GM12878 (cell line): ENCODE measurements around the gene SCGN. TPM values are rescaled to one million over a fixed set of nuclear protein-coding genes. Genes with fewer than 3 reads are reported as not detected.

Experiments used
- ATAC-seq: fragments of 200-7000 bp; cut with Tn5 transposase; 3 replicates; pipeline ENCODE4 v1.9.1; 2020; ENCODE audit warnings: mild to moderate bottlenecking, moderate library complexity
- BruUV-seq: library from RNA; stranded (reverse); fragments of 400-500 nt; replicated peaks from 2 replicates; lab custom pipeline; 2021; lab: Mats Ljungman, UMichigan
- CTCF ChIA-PET: fragments of 300-600 bp; sonication (Branson Sonifier 250); formaldehyde crosslinking; extraction: SDS; loops from one replicate; lab custom pipeline; 2021; ENCODE audit warnings: inconsistent platforms; lab: Yijun Ruan, JAX
- POLR2A ChIA-PET: fragments of 350-600 bp; formaldehyde crosslinking; extraction: SDS; loops from one replicate; lab custom pipeline; 2021; ENCODE audit warnings: inconsistent platforms; lab: Charles Lee
- RAD21 ChIA-PET: fragments of 300-600 bp; sonication (Branson Sonifier 250); formaldehyde crosslinking; loops from one replicate; lab custom pipeline; 2023; ENCODE audit warnings: antibody characterized with exemption; ENCODE audit not compliant: unreplicated experiment; lab: Charles Lee
- SMC1A ChIA-PET: fragments of 300-600 bp; sonication (Branson Sonifier 250); formaldehyde crosslinking; loops from one replicate; lab custom pipeline; 2023; ENCODE audit not compliant: unreplicated experiment, uncharacterized antibody; lab: Charles Lee
- DNase-seq: peaks from one replicate; pipeline ENCODE4 v3.0.0-alpha.2; 2011; ENCODE audit warnings: low read depth, low spot score
- FAIRE-seq: peaks from 3 replicates; lab custom pipeline; 2011; peaks lifted over from hg19 to GRCh38; lab: Jason Lieb, UNC
- H2AFZ ChIP-seq: 2 replicates; pipeline ENCODE4 v1.6.0; 2011; ENCODE audit warnings: low read depth, low read length, control low read depth; ENCODE audit not compliant: control insufficient read depth
- H3K27ac ChIP-seq: 2 replicates; pipeline ENCODE4 v1.5.1; 2011; ENCODE audit warnings: control low read depth; ENCODE audit not compliant: control insufficient read depth, insufficient read depth
- H3K27me3 ChIP-seq, 2 experiments: replicated peaks in 1 of 2; 2 replicates each; pipeline versions ENCODE4 v1.6.0 to v1.6.1; 2011; ENCODE audit warnings: low read length in 1 of 2; ENCODE audit not compliant: control insufficient read depth in 2 of 2, insufficient read depth in 2 of 2
- H3K36me3 ChIP-seq, 2 experiments: 2 replicates each; pipeline ENCODE4 v1.5.1; 2011; ENCODE audit warnings: low read length in 1 of 2; ENCODE audit not compliant: control insufficient read depth in 2 of 2, insufficient read depth in 2 of 2
- H3K4me1 ChIP-seq: 2 replicates; pipeline ENCODE4 v1.6.1; 2011; ENCODE audit warnings: mild to moderate bottlenecking, low read length, moderate library complexity, mixed read lengths; ENCODE audit not compliant: control insufficient read depth, insufficient read depth
- H3K4me2 ChIP-seq: 2 replicates; pipeline ENCODE4 v1.6.0; 2011; ENCODE audit warnings: control low read depth; ENCODE audit not compliant: control insufficient read depth, insufficient read depth
- H3K4me3 ChIP-seq: fragments of 200-600 bp; sonication (generic); 2 replicates; pipeline ENCODE4 v1.5.1; 2016
- H3K79me2 ChIP-seq: 2 replicates; pipeline ENCODE4 v1.6.0; 2011; ENCODE audit warnings: low read length; ENCODE audit not compliant: control insufficient read depth, insufficient read depth
- H3K9ac ChIP-seq: 2 replicates; pipeline ENCODE4 v1.8.0; 2011; ENCODE audit warnings: low read length, control low read depth, mixed read lengths; ENCODE audit not compliant: control insufficient read depth, insufficient read depth
- H3K9me3 ChIP-seq: replicated peaks from 3 replicates; pipeline ENCODE4 v1.5.1; 2011; ENCODE audit warnings: mild to moderate bottlenecking, low read length; ENCODE audit not compliant: control insufficient read depth, insufficient read depth
- H4K20me1 ChIP-seq: 2 replicates; pipeline ENCODE4 v1.6.0; 2011; ENCODE audit not compliant: control insufficient read depth, insufficient read depth
- CBX5 ChIP-seq: sonication (generic); IDR thresholded peaks from 2 replicates; pipeline ENCODE4 v1.6.1; 2016; ENCODE audit warnings: low read depth, moderate library complexity, mild to moderate bottlenecking, inconsistent platforms
- CHD2 ChIP-seq: IDR thresholded peaks from 2 replicates; pipeline ENCODE4 v1.6.1; 2011; ENCODE audit warnings: low read depth, low read length, improper control_type of control experiment, borderline replicate concordance
- FOS ChIP-seq: IDR thresholded peaks from 3 replicates; pipeline ENCODE4 v1.6.1; 2011; ENCODE audit warnings: borderline replicate concordance; ENCODE audit not compliant: insufficient read length; ENCODE audit errors: extremely low read depth
- NFYB ChIP-seq: IDR thresholded peaks from 2 replicates; pipeline ENCODE4 v1.6.1; 2011; ENCODE audit warnings: low read depth, mild to moderate bottlenecking, low read length, improper control_type of control experiment, moderate library complexity; ENCODE audit not compliant: insufficient read depth
- POLR2AphosphoS2 ChIP-seq: IDR thresholded peaks from 2 replicates; pipeline ENCODE4 v1.6.1; 2011; ENCODE audit warnings: low read depth, mild to moderate bottlenecking, low read length, improper control_type of control experiment, moderate library complexity
- RBBP5 ChIP-seq: fragments of 200-600 bp; sonication (generic); conservative IDR thresholded peaks from 2 replicates; pipeline ENCODE4 v1.6.1; 2016
- TAF1 ChIP-seq: IDR thresholded peaks from 2 replicates; pipeline ENCODE4 v1.6.1; 2011; ENCODE audit warnings: mild to moderate bottlenecking, low read depth, low read length, borderline replicate concordance
- YY1 ChIP-seq: IDR thresholded peaks from 2 replicates; pipeline ENCODE4 v1.6.1; 2011; ENCODE audit warnings: low read depth, mild to moderate bottlenecking, low read length
- WGBS: methylation state at CpG from one replicate; pipeline ENCODE4 v1.1.6; 2016; ENCODE audit warnings: low lambda C conversion rate; ENCODE audit not compliant: insufficient replicate concordance, insufficient coverage; ENCODE audit errors: missing lambda C conversion rate; 5-methylcytosine and 5-hydroxymethylcytosine counted together
- in situ Hi-C: fragments of 300-500 bp; cut with MboI; formaldehyde crosslinking; loops from 9 replicates; pipeline ENCODE4 v1.14.3; 2018; ENCODE audit warnings: mixed read lengths
- intact Hi-C: fragments of 100-400 bp; cut with micrococcal nuclease; formaldehyde crosslinking; loops from one replicate; pipeline ENCODE4 v1.14.2; 2022; ENCODE audit not compliant: unreplicated experiment
- polyA plus RNA-seq, 11 experiments: library from polyadenylated mRNA; depleted of rRNA in 4 of 11; unstranded in 6 of 11; stranded (reverse) in 5 of 11; fragments of >200 nt; fragmentation: Nextera tagmentation in 4 of 11; fragmentation: Illumina TruSeq in 1 of 11; extraction: Ambion mirVana in 4 of 11; extraction: Trizol in 1 of 11; gene quantifications; 1 replicate in 1 of 11; 2 replicates in 10 of 11; pipeline versions ENCODE4 v1.2.1 to v1.2.3, GENCODE V29; 2011 to 2016; ENCODE audit warnings: inconsistent platforms in 2 of 11, missing spikeins in 2 of 11, low read depth in 1 of 11
- total RNA-seq, 4 experiments: library from RNA; depleted of rRNA in 3 of 4; stranded (reverse); fragments of >200 nt in 3 of 4; fragmentation: Illumina TruSeq in 1 of 4; extraction: Trizol in 1 of 4; gene quantifications; 2 replicates each; pipeline versions ENCODE4 v1.2.1 to v1.2.3, GENCODE V29; 2013 to 2021
- TF ChIP-seq, protein P1 (sequence below): fragments of 150-350 bp; IDR thresholded peaks from 2 replicates; pipeline ENCODE4 v1.6.1; 2016; ENCODE audit warnings: low read depth, low read length
- TF ChIP-seq, protein P2 (sequence below): fragments of 450-650 bp; IDR thresholded peaks from 2 replicates; pipeline ENCODE4 v1.6.1; 2016; ENCODE audit warnings: mild to moderate bottlenecking, moderate library complexity, borderline replicate concordance
- TF ChIP-seq, protein P3 (sequence below): IDR thresholded peaks from 2 replicates; pipeline ENCODE4 v1.6.1; 2012; ENCODE audit warnings: improper control_type of control experiment, low read depth, low read length; ENCODE audit not compliant: insufficient replicate concordance

Gene SCGN
- total and polyA plus RNA-seq, 10 of the 15 experiments (the other 5 are each of a cell fraction or from before 2014, with no cell fraction given) = not detected

DNA sequence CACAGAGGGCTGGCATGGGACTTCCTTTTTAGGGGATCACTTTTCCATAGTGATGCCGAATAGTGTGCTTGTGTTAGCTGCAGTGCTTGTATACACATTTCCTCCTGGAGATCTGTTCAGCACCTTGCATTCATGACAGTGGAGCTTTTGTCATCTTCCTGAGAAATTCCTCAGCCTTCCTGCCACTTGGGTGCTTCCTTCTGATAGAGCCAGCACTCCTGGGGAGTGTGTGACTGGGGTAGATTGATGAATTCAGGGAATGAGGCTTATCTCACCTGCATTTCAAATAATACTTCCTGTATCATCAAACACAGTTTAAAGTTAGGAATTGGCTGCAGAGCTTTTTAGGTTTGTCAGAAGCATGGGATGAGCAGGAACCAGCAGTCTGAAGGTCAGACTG, 48.8 kb upstream of the SCGN start:
- ChIA-PET POLR2A (no interaction called here), RAD21 (no interaction called here), SMC1A (interaction anchor here (2.3 kb wide), 1 partner anchor 337 kb away, joined by 10 read pairs; no protein-coding TSS in a partner anchor), CTCF (interaction anchor here (1.1 to 8.2 kb wide), 4 partner anchors 25 to 379 kb away, joined by 3 to 44 read pairs (median 24); no protein-coding TSS in a partner anchor)
- WGBS = 25% methylated on average over 1 of the region's 1 CpG
- Histone ChIP-seq H3K27me3 (no peaks in the 10 kb centered on the region), H3K4me3 (no peak overlapping the region), H3K9me3 (no peaks in the 10 kb centered on the region), H3K36me3 (no peaks in the 10 kb centered on the region), H3K4me1 (no peaks in the 10 kb centered on the region), H3K79me2 (no peaks in the 10 kb centered on the region), H3K9ac (no peak overlapping the region), H3K27ac (no peak overlapping the region), H4K20me1 (no peaks in the 10 kb centered on the region), H2AFZ (no peak overlapping the region), H3K4me2 (no peak overlapping the region)
- TF ChIP-seq, protein P1, sequence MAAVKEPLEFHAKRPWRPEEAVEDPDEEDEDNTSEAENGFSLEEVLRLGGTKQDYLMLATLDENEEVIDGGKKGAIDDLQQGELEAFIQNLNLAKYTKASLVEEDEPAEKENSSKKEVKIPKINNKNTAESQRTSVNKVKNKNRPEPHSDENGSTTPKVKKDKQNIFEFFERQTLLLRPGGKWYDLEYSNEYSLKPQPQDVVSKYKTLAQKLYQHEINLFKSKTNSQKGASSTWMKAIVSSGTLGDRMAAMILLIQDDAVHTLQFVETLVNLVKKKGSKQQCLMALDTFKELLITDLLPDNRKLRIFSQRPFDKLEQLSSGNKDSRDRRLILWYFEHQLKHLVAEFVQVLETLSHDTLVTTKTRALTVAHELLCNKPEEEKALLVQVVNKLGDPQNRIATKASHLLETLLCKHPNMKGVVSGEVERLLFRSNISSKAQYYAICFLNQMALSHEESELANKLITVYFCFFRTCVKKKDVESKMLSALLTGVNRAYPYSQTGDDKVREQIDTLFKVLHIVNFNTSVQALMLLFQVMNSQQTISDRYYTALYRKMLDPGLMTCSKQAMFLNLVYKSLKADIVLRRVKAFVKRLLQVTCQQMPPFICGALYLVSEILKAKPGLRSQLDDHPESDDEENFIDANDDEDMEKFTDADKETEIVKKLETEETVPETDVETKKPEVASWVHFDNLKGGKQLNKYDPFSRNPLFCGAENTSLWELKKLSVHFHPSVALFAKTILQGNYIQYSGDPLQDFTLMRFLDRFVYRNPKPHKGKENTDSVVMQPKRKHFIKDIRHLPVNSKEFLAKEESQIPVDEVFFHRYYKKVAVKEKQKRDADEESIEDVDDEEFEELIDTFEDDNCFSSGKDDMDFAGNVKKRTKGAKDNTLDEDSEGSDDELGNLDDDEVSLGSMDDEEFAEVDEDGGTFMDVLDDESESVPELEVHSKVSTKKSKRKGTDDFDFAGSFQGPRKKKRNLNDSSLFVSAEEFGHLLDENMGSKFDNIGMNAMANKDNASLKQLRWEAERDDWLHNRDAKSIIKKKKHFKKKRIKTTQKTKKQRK = no peak
- TF ChIP-seq POLR2AphosphoS2 = no peak
- no peak for TF ChIP-seq CHD2
- no peak for TF ChIP-seq RBBP5
- no peak for TF ChIP-seq FOS
- TF ChIP-seq YY1 = no peak
- TF ChIP-seq, protein P2, sequence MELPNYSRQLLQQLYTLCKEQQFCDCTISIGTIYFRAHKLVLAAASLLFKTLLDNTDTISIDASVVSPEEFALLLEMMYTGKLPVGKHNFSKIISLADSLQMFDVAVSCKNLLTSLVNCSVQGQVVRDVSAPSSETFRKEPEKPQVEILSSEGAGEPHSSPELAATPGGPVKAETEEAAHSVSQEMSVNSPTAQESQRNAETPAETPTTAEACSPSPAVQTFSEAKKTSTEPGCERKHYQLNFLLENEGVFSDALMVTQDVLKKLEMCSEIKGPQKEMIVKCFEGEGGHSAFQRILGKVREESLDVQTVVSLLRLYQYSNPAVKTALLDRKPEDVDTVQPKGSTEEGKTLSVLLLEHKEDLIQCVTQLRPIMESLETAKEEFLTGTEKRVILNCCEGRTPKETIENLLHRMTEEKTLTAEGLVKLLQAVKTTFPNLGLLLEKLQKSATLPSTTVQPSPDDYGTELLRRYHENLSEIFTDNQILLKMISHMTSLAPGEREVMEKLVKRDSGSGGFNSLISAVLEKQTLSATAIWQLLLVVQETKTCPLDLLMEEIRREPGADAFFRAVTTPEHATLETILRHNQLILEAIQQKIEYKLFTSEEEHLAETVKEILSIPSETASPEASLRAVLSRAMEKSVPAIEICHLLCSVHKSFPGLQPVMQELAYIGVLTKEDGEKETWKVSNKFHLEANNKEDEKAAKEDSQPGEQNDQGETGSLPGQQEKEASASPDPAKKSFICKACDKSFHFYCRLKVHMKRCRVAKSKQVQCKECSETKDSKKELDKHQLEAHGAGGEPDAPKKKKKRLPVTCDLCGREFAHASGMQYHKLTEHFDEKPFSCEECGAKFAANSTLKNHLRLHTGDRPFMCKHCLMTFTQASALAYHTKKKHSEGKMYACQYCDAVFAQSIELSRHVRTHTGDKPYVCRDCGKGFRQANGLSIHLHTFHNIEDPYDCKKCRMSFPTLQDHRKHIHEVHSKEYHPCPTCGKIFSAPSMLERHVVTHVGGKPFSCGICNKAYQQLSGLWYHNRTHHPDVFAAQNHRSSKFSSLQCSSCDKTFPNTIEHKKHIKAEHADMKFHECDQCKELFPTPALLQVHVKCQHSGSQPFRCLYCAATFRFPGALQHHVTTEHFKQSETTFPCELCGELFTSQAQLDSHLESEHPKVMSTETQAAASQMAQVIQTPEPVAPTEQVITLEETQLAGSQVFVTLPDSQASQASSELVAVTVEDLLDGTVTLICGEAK = no peak
- TF ChIP-seq TAF1 = no peak
- TF ChIP-seq, protein P3, sequence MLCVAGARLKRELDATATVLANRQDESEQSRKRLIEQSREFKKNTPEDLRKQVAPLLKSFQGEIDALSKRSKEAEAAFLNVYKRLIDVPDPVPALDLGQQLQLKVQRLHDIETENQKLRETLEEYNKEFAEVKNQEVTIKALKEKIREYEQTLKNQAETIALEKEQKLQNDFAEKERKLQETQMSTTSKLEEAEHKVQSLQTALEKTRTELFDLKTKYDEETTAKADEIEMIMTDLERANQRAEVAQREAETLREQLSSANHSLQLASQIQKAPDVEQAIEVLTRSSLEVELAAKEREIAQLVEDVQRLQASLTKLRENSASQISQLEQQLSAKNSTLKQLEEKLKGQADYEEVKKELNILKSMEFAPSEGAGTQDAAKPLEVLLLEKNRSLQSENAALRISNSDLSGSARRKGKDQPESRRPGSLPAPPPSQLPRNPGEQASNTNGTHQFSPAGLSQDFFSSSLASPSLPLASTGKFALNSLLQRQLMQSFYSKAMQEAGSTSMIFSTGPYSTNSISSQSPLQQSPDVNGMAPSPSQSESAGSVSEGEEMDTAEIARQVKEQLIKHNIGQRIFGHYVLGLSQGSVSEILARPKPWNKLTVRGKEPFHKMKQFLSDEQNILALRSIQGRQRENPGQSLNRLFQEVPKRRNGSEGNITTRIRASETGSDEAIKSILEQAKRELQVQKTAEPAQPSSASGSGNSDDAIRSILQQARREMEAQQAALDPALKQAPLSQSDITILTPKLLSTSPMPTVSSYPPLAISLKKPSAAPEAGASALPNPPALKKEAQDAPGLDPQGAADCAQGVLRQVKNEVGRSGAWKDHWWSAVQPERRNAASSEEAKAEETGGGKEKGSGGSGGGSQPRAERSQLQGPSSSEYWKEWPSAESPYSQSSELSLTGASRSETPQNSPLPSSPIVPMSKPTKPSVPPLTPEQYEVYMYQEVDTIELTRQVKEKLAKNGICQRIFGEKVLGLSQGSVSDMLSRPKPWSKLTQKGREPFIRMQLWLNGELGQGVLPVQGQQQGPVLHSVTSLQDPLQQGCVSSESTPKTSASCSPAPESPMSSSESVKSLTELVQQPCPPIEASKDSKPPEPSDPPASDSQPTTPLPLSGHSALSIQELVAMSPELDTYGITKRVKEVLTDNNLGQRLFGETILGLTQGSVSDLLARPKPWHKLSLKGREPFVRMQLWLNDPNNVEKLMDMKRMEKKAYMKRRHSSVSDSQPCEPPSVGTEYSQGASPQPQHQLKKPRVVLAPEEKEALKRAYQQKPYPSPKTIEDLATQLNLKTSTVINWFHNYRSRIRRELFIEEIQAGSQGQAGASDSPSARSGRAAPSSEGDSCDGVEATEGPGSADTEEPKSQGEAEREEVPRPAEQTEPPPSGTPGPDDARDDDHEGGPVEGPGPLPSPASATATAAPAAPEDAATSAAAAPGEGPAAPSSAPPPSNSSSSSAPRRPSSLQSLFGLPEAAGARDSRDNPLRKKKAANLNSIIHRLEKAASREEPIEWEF = no peak
- TF ChIP-seq NFYB = no peak
- TF ChIP-seq CBX5 = no peak
- ATAC-seq = no peak
- in situ Hi-C loops = no loop called here
- no TSS peak for BruUV-seq
- FAIRE-seq = no peak
- no peak for DNase-seq
- intact Hi-C loops = loop anchor here (2.0 to 5.0 kb wide), 2 partner anchors 46 to 112 kb away; no protein-coding TSS in a partner anchor
